Hepatocyte (in vitro differentiated cells): ENCODE measurements around the gene PCDH8. TPM values are rescaled to one million over a fixed set of nuclear protein-coding genes. Genes with fewer than 3 reads are reported as not detected.

ENCODE experiments used
- DNase-seq: peaks from one replicate; pipeline ENCODE4 v3.0.0-alpha.2; 2016; ENCODE audit warnings: low spot score
- H2AFZ ChIP-seq: fragments of 200-600 bp; sonication (generic); 2 replicates; pipeline ENCODE4 v1.6.0; 2016; ENCODE audit warnings: antibody characterized with exemption, mild to moderate bottlenecking
- H3K27ac ChIP-seq: fragments of 200-600 bp; sonication (generic); 2 replicates; pipeline ENCODE4 v1.5.1; 2016; ENCODE audit warnings: mild to moderate bottlenecking
- H3K27me3 ChIP-seq: fragments of 200-600 bp; sonication (generic); 2 replicates; pipeline ENCODE4 v1.6.1; 2016
- H3K36me3 ChIP-seq: fragments of 200-600 bp; sonication (generic); replicated peaks from 2 replicates; pipeline ENCODE4 v1.5.1; 2016; ENCODE audit warnings: low read depth; ENCODE audit not compliant: insufficient read depth
- H3K4me1 ChIP-seq: fragments of 200-600 bp; sonication (generic); 2 replicates; pipeline ENCODE4 v1.5.1; 2016; ENCODE audit warnings: mild to moderate bottlenecking, moderate library complexity; ENCODE audit not compliant: insufficient read depth
- H3K4me2 ChIP-seq: fragments of 200-600 bp; sonication (generic); 2 replicates; pipeline ENCODE4 v1.6.0; 2016
- H3K4me3 ChIP-seq: fragments of 200-600 bp; sonication (generic); 2 replicates; pipeline ENCODE4 v1.5.1; 2016; ENCODE audit warnings: mild to moderate bottlenecking
- H3K79me2 ChIP-seq: fragments of 200-600 bp; sonication (generic); 2 replicates; pipeline ENCODE4 v1.6.0; 2017; ENCODE audit warnings: mild to moderate bottlenecking
- H3K9me2 ChIP-seq: fragments of 200-600 bp; sonication (generic); replicated peaks from 2 replicates; pipeline ENCODE4 v1.6.0; 2017; ENCODE audit warnings: mild to moderate bottlenecking; ENCODE audit not compliant: insufficient read depth
- H3K9me3 ChIP-seq: fragments of 200-600 bp; sonication (generic); 2 replicates; pipeline ENCODE4 v1.5.1; 2016; ENCODE audit warnings: low read depth, mild to moderate bottlenecking
- H4K20me1 ChIP-seq: fragments of 200-600 bp; sonication (generic); 2 replicates; pipeline ENCODE4 v1.6.0; 2016; ENCODE audit warnings: mild to moderate bottlenecking; ENCODE audit not compliant: insufficient read depth, poor library complexity, severe bottlenecking
- EZH2 ChIP-seq: fragments of 200-600 bp; sonication (generic); IDR thresholded peaks from 2 replicates; pipeline ENCODE4 v1.6.1; 2016; ENCODE audit warnings: antibody characterized with exemption, mild to moderate bottlenecking, borderline replicate concordance
- EZH2phosphoT487 ChIP-seq: fragments of 200-600 bp; sonication (generic); IDR thresholded peaks from one replicate; pipeline ENCODE4 v1.6.1; 2018; ENCODE audit warnings: antibody characterized with exemption, mild to moderate bottlenecking, low read depth, moderate library complexity; ENCODE audit not compliant: unreplicated experiment, severe bottlenecking
- WGBS: methylation state at CpG from one replicate; pipeline ENCODE4 v1.1.6; 2016; ENCODE audit warnings: low lambda C conversion rate; ENCODE audit errors: missing lambda C conversion rate; 5-methylcytosine and 5-hydroxymethylcytosine counted together
- polyA plus RNA-seq: library from polyadenylated mRNA; unstranded; fragments of >200 nt; fragmentation: Nextera tagmentation; extraction: Ambion mirVana; gene quantifications from 2 replicates; pipeline ENCODE4 v1.2.1, GENCODE V29; 2016
- total RNA-seq: library from RNA; depleted of rRNA; stranded (reverse); fragments of >200 nt; gene quantifications from 2 replicates; pipeline ENCODE4 v1.2.3, GENCODE V29; 2014
- TF ChIP-seq, protein P1 (sequence below): fragments of 200-600 bp; sonication (generic); IDR thresholded peaks from 2 replicates; pipeline ENCODE4 v1.5.1; 2016; ENCODE audit warnings: antibody characterized with exemption, mild to moderate bottlenecking; ENCODE audit not compliant: poor library complexity

PCDH8 gene
- total and polyA plus RNA-seq, 2 experiments from 2014 or later, result 0.19 to 0.37 TPM

DNA sequence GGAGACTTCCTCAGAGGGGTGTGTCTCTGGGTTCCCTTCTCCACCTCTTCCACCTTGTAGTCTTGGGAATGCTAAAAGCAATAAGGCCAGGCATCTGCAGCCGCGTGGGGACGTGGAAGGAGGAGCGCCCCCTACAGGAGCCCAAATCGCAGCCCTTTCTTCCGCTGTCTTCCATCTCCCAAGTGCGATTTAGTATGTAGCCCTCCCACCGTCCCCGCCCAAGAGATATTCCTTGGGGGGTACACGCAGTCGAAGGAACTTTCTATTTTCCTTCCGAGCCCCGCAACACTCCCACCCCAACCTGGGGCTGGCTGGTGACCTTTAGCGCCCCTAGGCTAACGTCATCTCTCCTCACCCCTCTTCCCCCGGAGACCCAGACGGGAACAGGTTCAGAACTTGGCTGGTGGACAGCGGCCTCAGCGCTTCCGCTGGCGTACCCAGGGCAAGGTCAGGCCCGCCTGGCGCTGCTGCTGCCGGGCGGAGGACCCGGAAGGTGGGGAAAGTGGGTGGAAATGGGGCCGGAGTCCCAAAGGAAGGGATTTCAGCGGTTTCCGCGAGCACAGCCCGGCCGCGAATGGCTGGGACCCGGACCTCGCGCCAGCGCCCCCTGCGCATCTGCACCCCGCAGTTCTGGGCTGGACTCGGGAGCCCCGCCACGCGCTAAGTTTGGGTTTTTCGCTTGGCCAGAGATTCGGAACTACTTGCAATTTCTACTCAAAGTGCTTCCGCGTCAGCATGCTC lies 2.1 kb upstream of the PCDH8 start:
- no peaks in the 10 kb centered on the region for H3K36me3 ChIP-seq
- 2% methylated on average over 43 of the region's 47 CpGs for WGBS
- H3K79me2 ChIP-seq, result no peaks in the 10 kb centered on the region
- H3K4me1 ChIP-seq, result peaks cover 13% of the 10 kb centered on the region
- peak; percentile 91 for DNase-seq
- H3K4me2 ChIP-seq, result peak overlapping the region; percentile 95
- H3K27ac ChIP-seq, result peak overlapping the region; percentile 94
- H4K20me1 ChIP-seq, result no peaks in the 10 kb centered on the region
- no peaks in the 10 kb centered on the region for H3K9me2 ChIP-seq
- peaks cover 50% of the 10 kb centered on the region for H3K27me3 ChIP-seq
- peak overlapping the region; percentile 64 for H3K4me3 ChIP-seq
- TF ChIP-seq EZH2phosphoT487, result no peak
- TF ChIP-seq, protein P1, sequence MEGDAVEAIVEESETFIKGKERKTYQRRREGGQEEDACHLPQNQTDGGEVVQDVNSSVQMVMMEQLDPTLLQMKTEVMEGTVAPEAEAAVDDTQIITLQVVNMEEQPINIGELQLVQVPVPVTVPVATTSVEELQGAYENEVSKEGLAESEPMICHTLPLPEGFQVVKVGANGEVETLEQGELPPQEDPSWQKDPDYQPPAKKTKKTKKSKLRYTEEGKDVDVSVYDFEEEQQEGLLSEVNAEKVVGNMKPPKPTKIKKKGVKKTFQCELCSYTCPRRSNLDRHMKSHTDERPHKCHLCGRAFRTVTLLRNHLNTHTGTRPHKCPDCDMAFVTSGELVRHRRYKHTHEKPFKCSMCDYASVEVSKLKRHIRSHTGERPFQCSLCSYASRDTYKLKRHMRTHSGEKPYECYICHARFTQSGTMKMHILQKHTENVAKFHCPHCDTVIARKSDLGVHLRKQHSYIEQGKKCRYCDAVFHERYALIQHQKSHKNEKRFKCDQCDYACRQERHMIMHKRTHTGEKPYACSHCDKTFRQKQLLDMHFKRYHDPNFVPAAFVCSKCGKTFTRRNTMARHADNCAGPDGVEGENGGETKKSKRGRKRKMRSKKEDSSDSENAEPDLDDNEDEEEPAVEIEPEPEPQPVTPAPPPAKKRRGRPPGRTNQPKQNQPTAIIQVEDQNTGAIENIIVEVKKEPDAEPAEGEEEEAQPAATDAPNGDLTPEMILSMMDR, result peak; percentile 11
- H3K9me3 ChIP-seq, result no peaks in the 10 kb centered on the region
- H2AFZ ChIP-seq, result peak overlapping the region; percentile 84

DNA sequence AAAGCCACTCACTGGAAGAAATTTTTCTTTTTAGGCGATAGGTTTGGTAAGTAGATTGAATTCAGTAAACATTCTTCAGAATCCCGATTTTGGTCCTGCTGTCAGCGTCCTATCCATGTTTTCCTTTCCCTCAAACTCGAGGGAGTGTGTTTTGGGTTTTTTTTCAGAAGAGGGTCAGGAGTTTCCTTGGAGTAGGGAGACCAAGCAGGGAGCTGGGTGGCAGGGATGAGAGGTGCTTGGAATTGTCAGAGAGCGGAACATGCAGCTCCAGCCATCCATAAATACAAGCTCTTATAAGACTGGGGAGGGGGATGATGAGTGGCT lies 1.6 kb upstream of the PCDH8 start:
- no peaks in the 10 kb centered on the region for H4K20me1 ChIP-seq

DNA sequence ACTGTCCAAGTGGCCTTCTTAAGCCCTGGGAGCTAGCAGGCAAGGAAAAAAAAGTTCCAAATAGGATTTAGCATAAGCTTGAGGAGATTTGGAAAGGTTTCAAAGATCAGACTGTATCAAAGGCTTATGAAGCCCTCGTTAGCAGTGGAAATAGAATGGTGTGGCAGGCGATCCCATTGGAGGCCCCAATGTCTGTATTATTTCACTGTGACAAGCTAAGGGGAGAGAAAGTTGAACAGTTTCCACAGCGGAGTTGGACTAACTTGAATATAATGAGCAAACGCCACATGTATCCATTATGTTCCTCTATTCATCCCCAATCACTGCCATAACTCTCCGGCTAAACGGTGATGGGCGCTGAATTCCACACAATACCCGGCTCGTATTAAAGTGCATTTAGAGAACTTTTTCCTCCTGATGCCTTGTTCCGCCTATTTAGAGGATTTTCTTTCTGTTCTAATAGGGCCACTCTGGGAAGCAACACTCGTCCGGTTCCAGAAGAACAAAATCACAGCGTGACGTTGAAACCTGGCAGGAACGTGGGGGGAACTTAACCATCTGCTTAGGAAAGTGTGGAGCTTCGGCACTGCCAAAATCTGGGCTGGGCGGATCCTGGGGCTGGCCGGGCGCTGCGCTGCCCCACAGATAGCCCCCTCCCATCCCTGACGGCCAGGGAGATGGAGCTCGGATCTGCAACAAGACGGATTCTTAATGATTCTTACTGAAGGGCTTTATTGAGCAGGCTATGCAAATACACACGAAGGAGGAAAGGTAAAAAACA lies 1.0 kb upstream of the PCDH8 start:
- TF ChIP-seq, protein P1, result no peak
- TF ChIP-seq EZH2phosphoT487 (no peak), EZH2 (no peak)
- no peak for DNase-seq

More for the DNA sequence above, 1.6 kb upstream of the PCDH8 start:
- Histone ChIP-seq H3K9me3 (no peaks in the 10 kb centered on the region), H3K79me2 (no peaks in the 10 kb centered on the region), H2AFZ (no peak overlapping the region), H3K4me3 (no peak overlapping the region), H3K9me2 (no peaks in the 10 kb centered on the region), H3K4me2 (no peak overlapping the region), H3K36me3 (no peaks in the 10 kb centered on the region), H3K27ac (no peak overlapping the region), H3K4me1 (peaks cover 13% of the 10 kb centered on the region), H3K27me3 (peaks cover 55% of the 10 kb centered on the region)
- 4% methylated on average over 5 of the region's 5 CpGs for WGBS
- TF ChIP-seq, protein P1, result no peak
- TF ChIP-seq EZH2, result peak; percentile 30
- DNase-seq, result no peak

More for the DNA sequence above, 1.0 kb upstream of the PCDH8 start:
- Histone ChIP-seq H3K79me2 (no peaks in the 10 kb centered on the region), H3K4me3 (no peak overlapping the region), H3K27me3 (peaks cover 60% of the 10 kb centered on the region), H4K20me1 (no peaks in the 10 kb centered on the region), H2AFZ (no peak overlapping the region), H3K36me3 (no peaks in the 10 kb centered on the region), H3K4me1 (peaks cover 13% of the 10 kb centered on the region), H3K9me2 (no peaks in the 10 kb centered on the region), H3K4me2 (no peak overlapping the region), H3K9me3 (no peaks in the 10 kb centered on the region), H3K27ac (no peak overlapping the region)
- 12% methylated on average over 24 of the region's 24 CpGs for WGBS
